IPS-11a (cell line): ENCODE data around the gene PLPPR5.
A peak's percentile ranks its signal among the peaks of the same experiment; 100 is the strongest.
"Not testable (repeated sequence)": the region's sequence is repeated elsewhere in the genome, so short reads cannot be mapped to it uniquely, and the experiment has no call there.

Experiments
- H3K4me3 ChIP-seq: one replicate; pipeline ENCODE4 v1.5.1; 2013; ENCODE audit warnings: low read depth, low read length, control low read depth

The PLPPR5 gene

GRCh38 chr1:99004861-99005442 lies at the start of gene PLPPR5:
Gene PLPPR5, minus strand, starts transcription at chr1:99004861. Its CDS starts 190 bp downstream, at chr1:99004671.
- peak within 1 kb of the TSS; percentile 78 for H3K4me3 ChIP-seq

GRCh38 chr1:99051611-99052283 lies 47.1 kb upstream of the PLPPR5 start:
- H3K4me3 ChIP-seq, result no peak overlapping the region

DNA sequence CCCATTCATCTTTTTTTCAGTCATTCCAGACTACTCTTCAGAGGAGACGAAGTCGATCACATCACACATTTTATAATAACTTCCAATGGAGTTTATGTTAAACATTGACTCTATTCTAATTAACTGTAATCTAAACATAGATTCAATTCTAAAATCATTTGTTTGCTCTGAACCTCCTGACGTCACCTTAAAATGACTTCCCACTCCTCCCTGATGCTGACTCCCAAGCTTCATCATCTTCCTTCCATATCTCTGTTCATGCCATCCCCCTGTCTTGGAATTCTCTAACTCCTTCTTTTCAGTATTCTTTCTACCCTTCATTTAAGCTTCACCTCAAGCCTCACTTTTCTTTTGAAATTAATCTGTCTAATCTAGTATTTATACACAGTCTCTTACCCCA lies 45.1 kb upstream of the PLPPR5 start:
- no peak overlapping the region for H3K4me3 ChIP-seq

- not testable (repeated sequence) for H3K4me3 ChIP-seq
These were observed 32.1 kb upstream of the PLPPR5 start for GRCh38 chr1:99036746-99037145.

DNA sequence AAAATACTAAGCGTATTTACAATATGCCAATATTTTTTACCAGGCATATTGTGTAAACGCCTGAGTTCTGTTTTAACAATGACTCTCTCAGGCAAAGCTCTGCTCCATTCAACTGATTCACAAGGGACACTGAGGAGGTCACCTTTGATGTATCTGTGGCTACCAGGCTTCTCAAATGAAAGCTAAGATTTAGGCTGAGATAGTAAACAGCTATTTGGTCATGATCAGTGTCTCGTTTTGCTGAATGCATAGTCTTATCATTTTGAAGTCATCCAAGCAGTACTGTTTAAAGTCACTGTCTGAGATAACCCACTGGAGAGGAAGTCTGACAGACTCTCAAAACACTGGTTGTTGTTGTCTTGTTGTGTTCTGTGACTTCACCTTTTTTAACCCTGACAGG lies 13.7 kb upstream of the PLPPR5 start:
- H3K4me3 ChIP-seq, result no peak overlapping the region

- H3K4me3 ChIP-seq, result no peak overlapping the region
These were observed 13.0 kb upstream of the PLPPR5 start for GRCh38 chr1:99017655-99018054.

DNA sequence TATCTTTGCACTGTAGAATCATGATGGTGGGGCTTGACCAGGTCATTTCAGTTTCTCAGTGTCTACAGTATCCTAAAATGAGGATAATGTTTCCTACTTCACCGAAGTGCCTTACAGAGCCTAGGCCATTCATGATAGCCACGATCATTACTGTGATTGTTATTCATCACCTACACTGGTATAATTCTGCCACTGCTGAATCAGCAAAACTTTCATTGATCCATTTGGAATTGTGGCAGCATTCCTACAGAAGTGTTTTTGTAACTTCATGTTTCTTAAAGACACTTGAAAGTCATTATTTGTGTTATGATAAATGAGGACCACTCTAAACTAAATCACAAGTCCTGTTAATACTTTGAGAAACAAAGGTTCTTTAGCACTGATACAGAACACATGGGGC lies 6.0 kb upstream of the PLPPR5 start:
- no peak overlapping the region for H3K4me3 ChIP-seq

GRCh38 chr1:99007366-99007765 lies 2.7 kb upstream of the PLPPR5 start:
- H3K4me3 ChIP-seq, result no peak overlapping the region

- H3K4me3 ChIP-seq, result no peak overlapping the region
These were observed 879 bp upstream of the PLPPR5 start for GRCh38 chr1:99005537-99005942.

DNA sequence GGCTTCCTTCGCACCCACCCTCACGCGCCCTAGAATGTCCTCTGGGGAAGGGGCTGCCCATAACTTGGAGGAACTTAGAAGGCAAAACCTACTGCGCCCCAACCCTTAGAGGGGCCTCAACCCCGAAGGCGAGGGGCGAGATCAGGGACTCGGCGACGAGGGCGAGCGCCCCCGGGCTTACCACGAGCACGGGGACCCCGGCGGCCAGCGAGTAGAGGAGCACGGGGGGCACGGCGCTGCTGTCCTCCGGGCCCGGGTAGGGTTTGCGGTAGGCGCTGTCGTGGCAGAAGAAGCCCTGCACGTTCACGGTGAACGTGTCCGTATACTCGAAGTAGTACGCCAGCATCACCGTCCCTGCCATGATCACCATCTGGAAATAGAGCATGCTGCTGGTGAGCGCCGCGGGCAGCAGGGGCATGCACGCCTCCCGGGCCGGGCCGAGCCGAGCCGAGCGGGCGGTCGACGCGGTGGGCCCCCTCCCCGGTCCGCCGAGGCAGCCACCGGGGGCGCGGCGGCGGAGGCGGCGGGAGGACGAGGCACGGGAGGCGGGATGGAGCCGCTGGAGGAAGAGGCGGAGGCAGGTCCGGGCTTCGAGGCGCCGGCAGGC lies 304 bp downstream of the PLPPR5 start:
- H3K4me3 ChIP-seq, result peak overlapping the region; percentile 78

GRCh38 chr1:99003581-99004253 lies 944 bp downstream of the PLPPR5 start:
- peak overlapping the region; percentile 78 for H3K4me3 ChIP-seq

GRCh38 chr1:98992844-98993243 lies 11.8 kb downstream of the PLPPR5 start:
- no peak overlapping the region for H3K4me3 ChIP-seq

GRCh38 chr1:98991127-98992012 lies 13.3 kb downstream of the PLPPR5 start:
- H3K4me3 ChIP-seq, result no peak overlapping the region

GRCh38 chr1:98989556-98989907 lies 15.1 kb downstream of the PLPPR5 start:
- no peak overlapping the region for H3K4me3 ChIP-seq

GRCh38 chr1:98988904-98989555 lies 15.6 kb downstream of the PLPPR5 start:
- no peak overlapping the region for H3K4me3 ChIP-seq

- H3K4me3 ChIP-seq, result no peak overlapping the region
These were observed 19.0 kb downstream of the PLPPR5 start for GRCh38 chr1:98985687-98986086.

GRCh38 chr1:98981917-98982513 lies 22.6 kb downstream of the PLPPR5 start:
- H3K4me3 ChIP-seq, result no peak overlapping the region

DNA sequence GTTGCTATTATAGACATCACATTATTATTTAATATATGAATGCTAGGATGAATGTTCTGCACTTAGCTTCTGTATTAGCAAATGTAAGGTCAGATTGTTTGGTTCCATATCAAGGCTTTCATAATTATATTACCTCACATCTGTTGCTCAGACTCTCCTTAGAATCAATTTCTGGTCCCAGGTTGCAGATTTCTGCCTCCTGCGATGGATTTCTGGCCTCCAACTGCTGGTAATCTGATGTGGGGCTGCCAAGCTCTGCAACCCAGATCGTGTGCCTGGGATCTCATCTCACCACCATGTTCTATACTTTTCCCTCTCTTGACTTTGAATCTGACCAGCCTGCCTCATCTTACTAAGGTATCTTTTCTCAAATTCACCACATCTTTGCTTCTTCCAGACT lies 25.2 kb downstream of the PLPPR5 start:
- H3K4me3 ChIP-seq, result no peak overlapping the region

DNA sequence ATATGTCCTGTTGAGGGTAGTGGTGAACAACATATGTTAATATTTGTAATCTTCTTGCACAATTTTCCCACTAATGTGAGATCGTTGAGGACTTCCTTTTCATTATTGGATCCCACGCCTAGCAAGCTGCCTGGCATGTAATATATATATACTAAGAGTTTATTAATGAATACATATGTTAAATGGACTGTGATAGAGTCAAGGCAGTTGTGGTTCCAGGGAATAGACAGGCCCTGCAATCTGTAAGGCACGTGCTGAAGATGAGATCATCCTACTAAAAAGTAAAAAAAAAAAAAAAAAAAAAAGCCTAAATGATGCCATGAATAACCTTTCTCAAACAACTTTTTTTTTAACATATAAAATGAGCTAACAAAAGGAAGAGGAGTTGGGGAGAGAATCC lies 28.9 kb downstream of the PLPPR5 start:
- H3K4me3 ChIP-seq, result no peak overlapping the region

DNA sequence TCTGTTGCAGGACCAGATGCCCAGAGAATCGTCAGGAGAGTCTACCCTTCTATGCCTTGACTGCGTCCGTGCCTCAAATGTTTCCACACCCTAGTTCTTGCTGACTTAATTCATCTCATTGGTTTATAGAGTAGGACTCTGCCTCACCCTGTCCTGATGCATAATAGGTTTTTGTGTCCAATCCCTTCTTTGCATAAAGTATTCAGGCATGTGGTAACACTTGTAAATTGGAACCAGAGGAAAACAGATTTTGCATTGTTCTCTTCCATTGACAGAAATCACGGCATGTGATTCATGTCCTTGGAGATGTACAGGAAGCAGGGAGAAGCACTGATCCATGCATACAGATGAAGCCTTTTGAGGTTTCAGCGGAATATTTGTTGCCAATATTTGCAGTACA lies 29.5 kb downstream of the PLPPR5 start:
- no peak overlapping the region for H3K4me3 ChIP-seq
